HepG2 (cell line): Measurements from ENCODE around the gene AGTR2.
"Not testable (repeated sequence)": the region's sequence is repeated elsewhere in the genome, so short reads cannot be mapped to it uniquely, and the experiment has no call there.

Source experiments
- CREM ChIP-seq, 2 experiments: sonication (generic) in 1 of 2; formaldehyde crosslinking in 1 of 2; IDR thresholded peaks; 2 replicates each; pipeline versions ENCODE4 v1.4.0 to v1.6.1; 2016 to 2020; ENCODE audit warnings: antibody characterized with exemption in 1 of 2, mild to moderate bottlenecking in 1 of 2, missing genetic modification reagents in 1 of 2
- FOSL2 ChIP-seq: sonication (generic); formaldehyde crosslinking; IDR thresholded peaks from 2 replicates; pipeline ENCODE4 v1.4.0; 2020; ENCODE audit warnings: missing genetic modification reagents
- FOXK2 ChIP-seq: fragments of 450-650 bp; IDR thresholded peaks from 2 replicates; pipeline ENCODE4 v1.6.1; 2016
- MEIS2 ChIP-seq: sonication (generic); formaldehyde crosslinking; IDR thresholded peaks from 2 replicates; pipeline ENCODE4 v1.9.0; 2021; ENCODE audit warnings: mild to moderate bottlenecking, missing genetic modification reagents
- MIXL1 ChIP-seq: IDR thresholded peaks from 2 replicates; pipeline ENCODE4 v1.6.1; 2016
- TP53 ChIP-seq: sonication (generic); formaldehyde crosslinking; conservative IDR thresholded peaks from 2 replicates; pipeline ENCODE4 v1.4.0; 2020; ENCODE audit warnings: missing genetic modification reagents

DNA sequence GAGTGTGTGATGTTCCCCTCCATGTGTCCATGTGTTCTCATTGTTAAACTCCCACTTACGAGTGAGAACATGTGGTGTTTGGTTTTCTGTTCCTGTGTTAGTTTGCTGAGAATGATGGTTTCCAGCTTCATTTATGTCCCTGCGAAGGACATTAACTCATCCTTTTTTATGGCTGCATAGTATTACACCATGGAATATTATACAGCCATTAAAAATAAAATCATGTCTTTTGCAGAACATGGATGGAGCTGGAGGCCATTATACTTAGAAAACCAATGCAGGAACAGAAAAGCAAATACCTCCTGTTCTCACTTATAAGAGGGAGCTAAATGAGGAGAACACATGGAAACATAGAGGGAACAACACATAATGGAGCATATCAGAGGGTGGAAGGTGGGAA lies 46.5 kb downstream of the AGTR2 start:
- not testable (repeated sequence) for TF ChIP-seq TP53 (CRISPR knock-in tag); MIXL1 (CRISPR knock-in tag); MEIS2; FOSL2 (CRISPR knock-in tag); FOXK2; CREM (IDR thresholded peaks at IDR 0.05); CREM (CRISPR knock-in tag; IDR thresholded peaks at IDR 0.05)
